GM12892 (cell line): Measurements from ENCODE around the gene CNTFR.

Experiments
- POLR2AphosphoS5 ChIP-seq: IDR thresholded peaks from 2 replicates; pipeline ENCODE4 v1.6.1; 2011; ENCODE audit warnings: low read depth, low read length, control low read depth
- TAF1 ChIP-seq: IDR thresholded peaks from 2 replicates; pipeline ENCODE4 v1.6.1; 2011; ENCODE audit warnings: low read depth, mild to moderate bottlenecking, control low read depth, low read length, borderline replicate concordance

DNA sequence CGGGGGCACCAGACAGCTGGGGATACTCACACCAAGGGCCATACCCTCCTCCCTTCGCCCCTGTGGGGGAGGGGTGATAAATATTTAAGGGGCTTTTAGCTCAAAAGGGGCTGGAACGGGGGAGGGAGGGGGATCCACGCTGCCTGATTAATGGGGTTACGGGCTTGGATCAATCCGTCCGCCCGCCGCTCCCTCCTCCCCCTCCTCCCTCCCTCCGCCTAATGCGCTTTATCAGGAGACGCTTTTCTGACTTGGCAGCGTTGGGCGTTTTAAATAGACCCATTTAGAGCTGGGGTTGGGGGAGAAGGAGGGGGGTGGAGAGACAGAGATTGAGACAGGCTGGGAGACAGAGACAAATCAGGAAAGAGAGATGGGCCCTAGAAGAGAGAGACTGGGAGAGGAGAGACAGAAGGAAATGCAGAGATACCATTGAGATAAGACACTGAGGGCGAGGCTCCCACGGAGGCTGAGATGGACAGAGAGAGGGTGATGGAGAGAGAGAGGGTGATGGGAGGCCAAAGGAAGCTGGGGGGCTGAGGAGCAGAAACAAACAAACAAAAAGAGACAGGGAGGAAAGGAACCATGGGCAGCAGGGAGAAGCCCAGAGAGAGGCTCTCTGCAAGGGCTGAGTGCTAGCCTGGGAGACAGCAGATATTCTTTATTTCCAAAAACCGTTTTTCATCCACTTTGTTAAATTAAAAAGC is 10.3 kb downstream of the CNTFR start:
- TF ChIP-seq TAF1 (no peak), POLR2AphosphoS5 (no peak)
